Ovary (tissue), 9 donors: ENCODE measurements around the gene GIMAP8. TPM values are rescaled to one million over a fixed set of nuclear protein-coding genes. Genes with fewer than 3 reads are reported as not detected.

Experiments
- DNase-seq, 5 donors: peaks; one replicate each; pipeline ENCODE4 v3.0.0-alpha.2; 2019 to 2020
- H3K27ac ChIP-seq, 2 donors: fragments of 200-600 bp; one replicate each; pipeline versions ENCODE4 v1.5.1 to v1.8.0; 2019 to 2022
- H3K27me3 ChIP-seq: fragments of 200-600 bp; one replicate; pipeline ENCODE4 v1.8.0; 2022
- H3K36me3 ChIP-seq: fragments of 200-600 bp; sonication (generic); one replicate; pipeline ENCODE4 v1.5.1; 2019
- H3K4me1 ChIP-seq: one replicate; pipeline ENCODE4 v1.8.1; 2013; ENCODE audit warnings: mild to moderate bottlenecking, moderate library complexity; ENCODE audit not compliant: insufficient read depth
- H3K4me3 ChIP-seq: fragments of 200-600 bp; sonication (generic); one replicate; pipeline ENCODE4 v1.5.1; 2017
- H3K9me3 ChIP-seq, 2 donors: fragments of 200-600 bp in 1 of 2; sonication (generic) in 1 of 2; one replicate each; pipeline versions ENCODE4 v1.5.1 to v1.8.1; 2013 to 2019; ENCODE audit warnings: mild to moderate bottlenecking in 1 of 2, moderate library complexity in 1 of 2
- EP300 ChIP-seq: sonication (generic); formaldehyde crosslinking; IDR thresholded peaks from one replicate; pipeline ENCODE4 v1.6.1; 2017; ENCODE audit warnings: antibody characterized with exemption
- POLR2A ChIP-seq: fragments of 450-650 bp; IDR thresholded peaks from one replicate; pipeline ENCODE4 v1.6.1; 2017; ENCODE audit warnings: antibody characterized with exemption, mild to moderate bottlenecking, moderate library complexity
- WGBS, 3 donors: extraction: QIAGEN DNeasy Blood & Tissue Kit in 1 of 3; methylation state at CpG; one replicate each; pipeline versions ENCODE4 v1.1.5 to v1.1.7; 2013 to 2017; 5-methylcytosine and 5-hydroxymethylcytosine counted together
- intact Hi-C, 4 donors: fragments of 100-400 bp; cut with DNase I; formaldehyde crosslinking; loops; one replicate each; pipeline versions ENCODE4 v1.11.0 to v1.15.1; 2022 to 2023
- polyA plus RNA-seq, 2 donors: library from polyadenylated mRNA; stranded (reverse); fragments of 200-250 nt in 1 of 2; fragments of 350-450 nt in 1 of 2; fragmentation: Illumina TruSeq in 1 of 2; extraction: RNeasy Lipid Tissue Mini Kit (QIAGEN cat#74804) in 1 of 2; gene quantifications; one replicate each; pipeline ENCODE4 v1.2.3, GENCODE V29; 2013 to 2014
- total RNA-seq, 7 donors: library from RNA; depleted of rRNA in 2 of 7; stranded (reverse); fragments of >200 nt in 2 of 7; fragmentation: NEBNext Ultra II Directional in 3 of 7; extraction: Animal tissue kit (Norgen Biotek cat#: 25700) in 3 of 7; gene quantifications; one replicate each; pipeline versions ENCODE4 v1.1.0 to v1.2.4, GENCODE V29; 2016 to 2023
- TF ChIP-seq, protein P1 (sequence below), 3 donors: fragments of 450-650 bp in 2 of 3; fragments of 200-600 bp in 1 of 3; IDR thresholded peaks; one replicate each; pipeline versions ENCODE4 v1.5.1 to v1.8.0; 2016 to 2022; ENCODE audit warnings: antibody characterized with exemption in 3 of 3, mild to moderate bottlenecking in 1 of 3
- donor health status: DM: no; HTN: no; CAD: no; lungs with moderate emphysema.
- donor health status: DM: no; HTN: no; CAD: no.
- donor health status: Bipolar disorder and iron deficiency.
- donor health status: DM: yes; HTN: yes; CAD: no.
- donor health status: DM: no; HTN: no; CAD: no.
- donor health status: DM: yes; HTN: yes; CAD: no.

The GIMAP8 gene
- total and polyA plus RNA-seq, 9 donors, result 2.1 to 22.8 (median 6.9) TPM

GRCh38 chr7:150434240-150434639 is 16.2 kb upstream of the GIMAP8 start:
- no peak for TF ChIP-seq EP300
- TF ChIP-seq, protein P1, sequence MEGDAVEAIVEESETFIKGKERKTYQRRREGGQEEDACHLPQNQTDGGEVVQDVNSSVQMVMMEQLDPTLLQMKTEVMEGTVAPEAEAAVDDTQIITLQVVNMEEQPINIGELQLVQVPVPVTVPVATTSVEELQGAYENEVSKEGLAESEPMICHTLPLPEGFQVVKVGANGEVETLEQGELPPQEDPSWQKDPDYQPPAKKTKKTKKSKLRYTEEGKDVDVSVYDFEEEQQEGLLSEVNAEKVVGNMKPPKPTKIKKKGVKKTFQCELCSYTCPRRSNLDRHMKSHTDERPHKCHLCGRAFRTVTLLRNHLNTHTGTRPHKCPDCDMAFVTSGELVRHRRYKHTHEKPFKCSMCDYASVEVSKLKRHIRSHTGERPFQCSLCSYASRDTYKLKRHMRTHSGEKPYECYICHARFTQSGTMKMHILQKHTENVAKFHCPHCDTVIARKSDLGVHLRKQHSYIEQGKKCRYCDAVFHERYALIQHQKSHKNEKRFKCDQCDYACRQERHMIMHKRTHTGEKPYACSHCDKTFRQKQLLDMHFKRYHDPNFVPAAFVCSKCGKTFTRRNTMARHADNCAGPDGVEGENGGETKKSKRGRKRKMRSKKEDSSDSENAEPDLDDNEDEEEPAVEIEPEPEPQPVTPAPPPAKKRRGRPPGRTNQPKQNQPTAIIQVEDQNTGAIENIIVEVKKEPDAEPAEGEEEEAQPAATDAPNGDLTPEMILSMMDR (IDR thresholded peaks at IDR 0.05), result no peak
- no peak for TF ChIP-seq POLR2A
- H3K27ac ChIP-seq, result no peak overlapping the region
- no peaks in the 10 kb centered on the region for H3K9me3 ChIP-seq
- H3K36me3 ChIP-seq, result no peaks in the 10 kb centered on the region
- WGBS, 3 donors, result 87 to 91% (median 89%) methylated on average over 8 of the region's 8 CpGs
- intact Hi-C loops, result no loop called here
- no peak for DNase-seq
- H3K27me3 ChIP-seq, result no peaks in the 10 kb centered on the region
- H3K4me1 ChIP-seq, result no peaks in the 10 kb centered on the region
- no peak overlapping the region for H3K4me3 ChIP-seq

- Histone ChIP-seq H3K27me3 (no peaks in the 10 kb centered on the region), H3K4me3 (no peak overlapping the region), H3K36me3 (no peaks in the 10 kb centered on the region), H3K27ac (no peak overlapping the region), H3K9me3 (no peaks in the 10 kb centered on the region), H3K4me1 (no peaks in the 10 kb centered on the region)
- intact Hi-C loops, result no loop called here
- TF ChIP-seq EP300, result no peak
- TF ChIP-seq, protein P1 (IDR thresholded peaks at IDR 0.05), result no peak
- no peak for TF ChIP-seq POLR2A
- DNase-seq, result no peak
- 66 to 90% (median 77%) methylated on average over 4 of the region's 4 CpGs for WGBS, 3 donors
Observed at GRCh38 chr7:150435047-150435389, 15.4 kb upstream of the GIMAP8 start.

DNA sequence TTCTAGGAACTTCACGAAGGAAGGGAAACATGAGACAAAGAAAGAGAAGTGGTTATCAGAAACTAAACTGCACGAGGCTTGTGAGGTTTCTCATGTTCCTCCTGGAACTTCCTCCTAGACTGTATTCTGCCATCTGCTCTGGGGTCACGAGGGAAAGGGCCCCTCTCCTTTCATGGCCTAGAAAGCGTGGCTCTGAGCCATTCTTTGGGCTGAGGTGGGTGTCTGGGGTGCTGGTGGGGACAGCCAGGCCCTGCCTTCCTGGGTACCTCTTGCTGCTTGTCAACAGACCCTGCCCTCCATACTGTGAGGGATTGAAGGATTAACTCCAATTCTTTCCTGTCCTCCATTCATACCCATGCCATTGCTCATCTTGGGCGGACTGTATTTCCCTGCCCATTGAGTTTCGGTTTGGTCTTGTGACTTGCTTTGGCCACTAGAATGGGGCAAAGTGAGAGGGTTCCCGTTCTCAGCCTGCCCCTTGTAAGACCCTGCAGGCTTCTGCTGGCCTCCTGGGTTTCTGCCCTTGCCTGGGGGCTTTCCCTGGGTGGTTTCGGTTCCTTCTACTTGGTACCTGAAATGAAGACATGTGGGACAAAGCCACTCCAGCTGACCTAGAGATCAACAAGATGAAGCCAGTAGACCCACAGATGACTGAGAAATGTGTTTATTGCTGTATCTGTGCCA is 14.9 kb upstream of the GIMAP8 start:
- DNase-seq, result no peak
- TF ChIP-seq POLR2A, result no peak
- no peak for TF ChIP-seq EP300
- TF ChIP-seq, protein P1 (IDR thresholded peaks at IDR 0.05), result no peak
- no peak overlapping the region for H3K27ac ChIP-seq
- H3K9me3 ChIP-seq, result no peaks in the 10 kb centered on the region
- no peaks in the 10 kb centered on the region for H3K4me1 ChIP-seq
- no peak overlapping the region for H3K4me3 ChIP-seq
- H3K27me3 ChIP-seq, result no peaks in the 10 kb centered on the region
- H3K36me3 ChIP-seq, result no peaks in the 10 kb centered on the region
- intact Hi-C loops, result no loop called here
- WGBS, 3 donors, result 72 to 75% (median 73%) methylated on average over 8 of the region's 8 CpGs

DNA sequence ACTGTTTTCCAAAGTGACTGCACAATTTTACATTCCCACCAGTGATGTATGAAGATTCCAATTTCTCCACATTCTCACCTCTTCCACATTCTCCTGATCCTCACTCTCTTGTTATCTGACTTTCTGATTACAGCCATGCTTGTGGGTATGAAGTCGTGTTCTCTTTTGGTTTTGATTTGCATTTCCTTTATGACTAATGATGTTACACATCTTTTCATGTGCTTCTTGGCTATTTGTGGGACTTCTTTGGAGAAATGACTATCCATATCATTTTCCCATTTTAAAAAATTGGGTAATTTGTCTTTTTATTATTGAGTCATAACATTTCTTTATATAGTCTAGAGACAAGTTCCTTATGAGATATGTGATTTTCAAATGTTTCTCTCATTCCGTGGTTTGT is 10.5 kb upstream of the GIMAP8 start:
- Histone ChIP-seq H3K9me3 (no peaks in the 10 kb centered on the region), H3K36me3 (no peaks in the 10 kb centered on the region), H3K27me3 (no peaks in the 10 kb centered on the region), H3K4me1 (no peaks in the 10 kb centered on the region), H3K4me3 (no peak overlapping the region), H3K27ac (no peak overlapping the region)
- DNase-seq, result no peak
- WGBS, 3 donors, result 50 to 70% (median 53%) methylated on average over 2 of the region's 2 CpGs
- intact Hi-C loops, result no loop called here
- TF ChIP-seq EP300 (no peak), POLR2A (no peak)
- TF ChIP-seq, protein P1 (IDR thresholded peaks at IDR 0.05), result no peak
